ENCODE data around the gene UST.

The UST gene

GRCh38 chr6:149026530-149026942, 279.7 kb downstream of the UST start:
- Histone ChIP-seq H4K20me1 (ENCODE audit: low read depth, low read length) (no peaks in the 10 kb centered on the region), H3K9ac (ENCODE audit: low read length) (no peak overlapping the region), H2AFZ (ENCODE audit: low read depth, low read length, severe bottlenecking) (no peak overlapping the region), H3F3A (ENCODE audit: insufficient read depth) (no peaks in the 10 kb centered on the region), H3K27me3 (ENCODE audit: low read length) (no peaks in the 10 kb centered on the region), H3K79me2 (ENCODE audit: insufficient read depth, low read length) (no peaks in the 10 kb centered on the region), H3K9me3 (ENCODE audit: insufficient read depth, low read length) (no peaks in the 10 kb centered on the region), H3K4me2 (ENCODE audit: low read depth, low read length, poor library complexity, severe bottlenecking) (no peak overlapping the region), H3K4me3 (ENCODE audit: insufficient read depth, low read length, poor library complexity, severe bottlenecking) (no peak overlapping the region), H3K36me3 (ENCODE audit: low read length) (no peaks in the 10 kb centered on the region), H3K27ac (ENCODE audit: low read depth, low read length) (no peak overlapping the region), H3K9me2 (replicated peaks; ENCODE audit: insufficient read depth, low read length) (no peaks in the 10 kb centered on the region)
- TF ChIP-seq CTCF (IDR thresholded peaks at IDR 0.05; ENCODE audit: insufficient read depth, low read length, poor library complexity, severe bottlenecking) (peak; percentile 34), EZH2phosphoT487 (conservative IDR thresholded peaks at IDR 0.05; ENCODE audit: low read length) (no peak)

DNA sequence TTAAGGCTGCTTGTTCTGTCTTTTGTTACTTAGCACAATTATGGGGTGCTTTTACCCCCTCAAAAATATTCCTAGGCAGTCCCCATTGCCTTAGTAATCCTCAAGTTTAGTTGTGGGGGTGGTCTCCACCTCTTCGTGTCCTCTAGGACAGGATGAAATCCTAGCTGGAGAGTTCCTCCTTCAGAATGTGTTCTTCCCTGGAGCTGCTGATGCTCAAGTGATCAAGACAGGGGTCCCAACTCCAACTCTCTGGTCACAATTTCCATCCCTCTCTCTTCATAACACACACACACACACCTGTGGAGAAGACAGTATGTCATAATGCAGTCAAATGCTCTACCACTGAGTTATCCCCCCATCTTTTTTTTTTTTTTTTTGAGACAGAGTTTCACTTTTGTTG, 280.7 kb downstream of the UST start:
- no peaks in the 10 kb centered on the region for H3F3A ChIP-seq (ENCODE audit: insufficient read depth)
- no peaks in the 10 kb centered on the region for H3K9me3 ChIP-seq (ENCODE audit: insufficient read depth, low read length)
- H3K27ac ChIP-seq (ENCODE audit: low read depth, low read length), result no peak overlapping the region
- no peaks in the 10 kb centered on the region for H3K9me2 ChIP-seq (replicated peaks; ENCODE audit: insufficient read depth, low read length)
- no peak overlapping the region for H3K4me2 ChIP-seq (ENCODE audit: low read depth, low read length, poor library complexity, severe bottlenecking)
- no peak overlapping the region for H2AFZ ChIP-seq (ENCODE audit: low read depth, low read length, severe bottlenecking)
- no peaks in the 10 kb centered on the region for H4K20me1 ChIP-seq (ENCODE audit: low read depth, low read length)
- H3K36me3 ChIP-seq (ENCODE audit: low read length), result no peaks in the 10 kb centered on the region
- no peak overlapping the region for H3K9ac ChIP-seq (ENCODE audit: low read length)
- H3K27me3 ChIP-seq (ENCODE audit: low read length), result no peaks in the 10 kb centered on the region
- TF ChIP-seq CTCF (IDR thresholded peaks at IDR 0.05; ENCODE audit: insufficient read depth, low read length, poor library complexity, severe bottlenecking) (no peak), EZH2phosphoT487 (conservative IDR thresholded peaks at IDR 0.05; ENCODE audit: low read length) (no peak)
- H3K79me2 ChIP-seq (ENCODE audit: insufficient read depth, low read length), result no peaks in the 10 kb centered on the region
- H3K4me3 ChIP-seq (ENCODE audit: insufficient read depth, low read length, poor library complexity, severe bottlenecking), result no peak overlapping the region

GRCh38 chr6:149028767-149029405, 282.1 kb downstream of the UST start:
- no peaks in the 10 kb centered on the region for H3F3A ChIP-seq (ENCODE audit: insufficient read depth)
- no peaks in the 10 kb centered on the region for H3K36me3 ChIP-seq (ENCODE audit: low read length)
- TF ChIP-seq CTCF (IDR thresholded peaks at IDR 0.05; ENCODE audit: insufficient read depth, low read length, poor library complexity, severe bottlenecking), result peak; percentile 63
- no peak for TF ChIP-seq EZH2phosphoT487 (conservative IDR thresholded peaks at IDR 0.05; ENCODE audit: low read length)
- H3K4me2 ChIP-seq (ENCODE audit: low read depth, low read length, poor library complexity, severe bottlenecking), result no peak overlapping the region
- no peak overlapping the region for H3K4me3 ChIP-seq (ENCODE audit: insufficient read depth, low read length, poor library complexity, severe bottlenecking)
- no peaks in the 10 kb centered on the region for H3K79me2 ChIP-seq (ENCODE audit: insufficient read depth, low read length)
- H2AFZ ChIP-seq (ENCODE audit: low read depth, low read length, severe bottlenecking), result no peak overlapping the region
- H3K27me3 ChIP-seq (ENCODE audit: low read length), result no peaks in the 10 kb centered on the region
- H3K9ac ChIP-seq (ENCODE audit: low read length), result no peak overlapping the region
- no peaks in the 10 kb centered on the region for H3K9me3 ChIP-seq (ENCODE audit: insufficient read depth, low read length)
- H3K9me2 ChIP-seq (replicated peaks; ENCODE audit: insufficient read depth, low read length), result no peaks in the 10 kb centered on the region
- no peak overlapping the region for H3K27ac ChIP-seq (ENCODE audit: low read depth, low read length)
- H4K20me1 ChIP-seq (ENCODE audit: low read depth, low read length), result no peaks in the 10 kb centered on the region

Data from SU-DHL-6 (cell line).